HG03097 (cell line): ENCODE results near the gene TCERG1L.

Experiments
- ATAC-seq: cut with Tn5 transposase; IDR thresholded peaks from one replicate; pipeline ENCODE4 v1.9.1; 2021; ENCODE audit not compliant: unreplicated experiment, low FRiP score

Gene TCERG1L

GRCh38 chr10:131231965-131232541, 79.5 kb downstream of the TCERG1L start:
- no peak for ATAC-seq

- ATAC-seq = no peak
Measured at GRCh38 chr10:131231323-131231964, 80.1 kb downstream of the TCERG1L start.

- ATAC-seq = no peak
Measured at GRCh38 chr10:131230641-131231322, 80.7 kb downstream of the TCERG1L start.

GRCh38 chr10:131230166-131230565, 81.4 kb downstream of the TCERG1L start:
- ATAC-seq = no peak

GRCh38 chr10:131227163-131227740, 84.3 kb downstream of the TCERG1L start:
- no peak for ATAC-seq

GRCh38 chr10:131226446-131227162, 84.9 kb downstream of the TCERG1L start:
- no peak for ATAC-seq

GRCh38 chr10:131224106-131224505, 87.4 kb downstream of the TCERG1L start:
- no peak for ATAC-seq

GRCh38 chr10:131223422-131223821, 88.1 kb downstream of the TCERG1L start:
- no peak for ATAC-seq

- ATAC-seq = no peak
Measured at GRCh38 chr10:131222986-131223385, 88.5 kb downstream of the TCERG1L start.

GRCh38 chr10:131221632-131222277, 89.8 kb downstream of the TCERG1L start:
- ATAC-seq = no peak

- no peak for ATAC-seq
Measured at GRCh38 chr10:131220601-131221171, 90.8 kb downstream of the TCERG1L start.

- ATAC-seq = no peak
Measured at GRCh38 chr10:131219955-131220489, 91.5 kb downstream of the TCERG1L start.

GRCh38 chr10:131219584-131219886, 92.0 kb downstream of the TCERG1L start:
- no peak for ATAC-seq

GRCh38 chr10:131218811-131219583, 92.5 kb downstream of the TCERG1L start:
- no peak for ATAC-seq

GRCh38 chr10:131216681-131217230, 94.8 kb downstream of the TCERG1L start:
- no peak for ATAC-seq

GRCh38 chr10:131215776-131216175, 95.7 kb downstream of the TCERG1L start:
- no peak for ATAC-seq

- no peak for ATAC-seq
Measured at GRCh38 chr10:131214521-131215244, 96.8 kb downstream of the TCERG1L start.

- ATAC-seq = no peak
Measured at GRCh38 chr10:131213741-131214505, 97.6 kb downstream of the TCERG1L start.
